ENCODE results near the gene GNAT1. TPM values are rescaled to one million over a fixed set of nuclear protein-coding genes. Genes with fewer than 3 reads are reported as not detected.

GNAT1 gene
- total and polyA plus RNA-seq, 2 of the 13 experiments (the other 11 are each of a cell fraction or from before 2014, with no cell fraction given), result 0.15 TPM; not detected in 1

- TF ChIP-seq NFAT5 (CRISPR knock-in tag; IDR thresholded peaks at IDR 0.05), result peak; percentile 20; the same call in 1 of the 2 replicates
- no peak for TF ChIP-seq ZNF180 (CRISPR knock-in tag; IDR thresholded peaks at IDR 0.05; ENCODE audit: borderline replicate concordance, low read depth)
- TF ChIP-seq HOXA9 (CRISPR knock-in tag; IDR thresholded peaks at IDR 0.05; ENCODE audit: borderline replicate concordance), result peak; percentile 66; the same call in 1 of the 2 replicates
- no peak for TF ChIP-seq ZNF616 (CRISPR knock-in tag; IDR thresholded peaks at IDR 0.05; ENCODE audit: low read depth)
- no peak; the same call in 1 of the 2 replicates for TF ChIP-seq ZNF33A (CRISPR knock-in tag; IDR thresholded peaks at IDR 0.05; ENCODE audit: borderline replicate concordance)
- no peak for TF ChIP-seq MED13 (CRISPR knock-in tag; IDR thresholded peaks at IDR 0.05)
- TF ChIP-seq ZNF33B (CRISPR knock-in tag; IDR thresholded peaks at IDR 0.05), result peak; percentile 76; the same call in 1 of the 2 replicates
- TF ChIP-seq ZNF383 (CRISPR knock-in tag; IDR thresholded peaks at IDR 0.05; ENCODE audit: borderline replicate concordance), result peak; percentile 47; the same call in 1 of the 2 replicates
- TF ChIP-seq ZSCAN21 (CRISPR knock-in tag; IDR thresholded peaks at IDR 0.05; ENCODE audit: borderline replicate concordance), result peak; percentile 89
- TF ChIP-seq CEBPB (IDR thresholded peaks at IDR 0.05; ENCODE audit: borderline replicate concordance, low read depth, low read length), result no peak
- no peak for TF ChIP-seq IKZF4 (CRISPR knock-in tag; IDR thresholded peaks at IDR 0.05; ENCODE audit: borderline replicate concordance, low read depth, not compliant biosample characterization)
- TF ChIP-seq BCLAF1 (IDR thresholded peaks at IDR 0.05), result no peak
- no peak for TF ChIP-seq ZNF44 (CRISPR knock-in tag; IDR thresholded peaks at IDR 0.05)
- TF ChIP-seq TRIM22 (IDR thresholded peaks at IDR 0.05), result no peak
- peak; percentile 75; the same call in 1 of the 2 replicates for TF ChIP-seq FOXO4 (CRISPR knock-in tag; conservative IDR thresholded peaks at IDR 0.05)
These were observed 4.3 kb downstream of the GNAT1 start (continued) for GRCh38 chr3:50195501-50196252.

Data from HepG2 (cell line).